B cell (primary cell): ENCODE results near the gene PHF12. TPM values are rescaled to one million over a fixed set of nuclear protein-coding genes. Genes with fewer than 3 reads are reported as not detected.

Experiments
- ATAC-seq: fragments of 200-7000 bp; cut with Tn5 transposase; one replicate; pipeline ENCODE4 v1.10.0; 2021; ENCODE audit warnings: low read depth, mild to moderate bottlenecking, moderate number of reproducible peaks, moderate library complexity
- CTCF ChIA-PET: fragments of 350-600 bp; sonication (Branson Sonifier 250); formaldehyde crosslinking; loops from one replicate; lab custom pipeline; 2021; ENCODE audit warnings: antibody characterized with exemption, inconsistent platforms; lab: Charles Lee
- POLR2A ChIA-PET: fragments of 350-600 bp; sonication (Branson Sonifier 250); formaldehyde crosslinking; loops from one replicate; lab custom pipeline; 2021; ENCODE audit warnings: antibody characterized with exemption; lab: Charles Lee
- DNase-seq: peaks from one replicate; pipeline ENCODE4 v3.0.0; 2013
- H2AFZ ChIP-seq: 2 replicates; pipeline ENCODE4 v1.6.1; 2012; ENCODE audit warnings: mild to moderate bottlenecking, low read depth, low read length; ENCODE audit not compliant: insufficient read depth, poor library complexity, severe bottlenecking
- H3K27ac ChIP-seq, 2 donors: 1 replicate in 1 of 2; 2 replicates in 1 of 2; pipeline ENCODE4 v1.5.1; 2012 to 2013; ENCODE audit warnings: low read length in 2 of 2, mild to moderate bottlenecking in 2 of 2, moderate library complexity in 1 of 2
- H3K27me3 ChIP-seq, 4 experiments: fragments of 200-600 bp in 1 of 4; sonication (generic) in 1 of 4; replicated peaks in 1 of 4; 1 replicate in 2 of 4; 2 replicates in 2 of 4; pipeline versions ENCODE4 v1.6.1 to v1.7.0; 2013 to 2016; ENCODE audit warnings: low read length in 3 of 4, mild to moderate bottlenecking in 2 of 4, mixed read lengths in 1 of 4, moderate library complexity in 1 of 4; ENCODE audit not compliant: insufficient read depth in 4 of 4, control insufficient read depth in 3 of 4; ENCODE audit errors: control extremely low read depth in 1 of 4
- H3K36me3 ChIP-seq, 2 experiments: replicated peaks in 1 of 2; 1 replicate in 1 of 2; 2 replicates in 1 of 2; pipeline versions ENCODE4 v1.6.1 to v1.7.1; 2013; ENCODE audit warnings: low read length in 1 of 2; ENCODE audit not compliant: insufficient read depth in 2 of 2, control insufficient read depth in 1 of 2; ENCODE audit errors: control extremely low read depth in 1 of 2, extremely low read depth in 1 of 2
- H3K4me1 ChIP-seq, 2 donors: fragments of 200-600 bp in 1 of 2; sonication (generic) in 1 of 2; 1 replicate in 1 of 2; 2 replicates in 1 of 2; pipeline versions ENCODE4 v1.5.1 to v1.6.1; 2013 to 2017; ENCODE audit warnings: low read length in 2 of 2; ENCODE audit not compliant: control insufficient read depth in 2 of 2, insufficient read depth in 2 of 2
- H3K4me2 ChIP-seq: replicated peaks from 2 replicates; pipeline ENCODE3; 2012; ENCODE audit warnings: mild to moderate bottlenecking, low read depth, low read length; ENCODE audit not compliant: poor library complexity, severe bottlenecking
- H3K4me3 ChIP-seq, 5 experiments: fragments of 200-600 bp in 1 of 5; sonication (generic) in 1 of 5; 1 replicate in 3 of 5; 2 replicates in 2 of 5; pipeline versions ENCODE4 v1.5.1 to v1.7.0; 2011 to 2016; ENCODE audit warnings: low read length in 4 of 5, mild to moderate bottlenecking in 4 of 5, low read depth in 2 of 5, control low read depth in 1 of 5, moderate library complexity in 1 of 5; ENCODE audit not compliant: insufficient read depth in 1 of 5; ENCODE audit errors: control extremely low read depth in 1 of 5, extremely low read depth in 1 of 5
- H3K79me2 ChIP-seq: fragments of 200-600 bp; sonication (generic); one replicate; pipeline ENCODE4 v1.6.0; 2016; ENCODE audit warnings: low read length; ENCODE audit not compliant: control insufficient read depth, insufficient read depth
- H3K9ac ChIP-seq: fragments of 200-600 bp; sonication (generic); 2 replicates; pipeline ENCODE4 v1.6.1; 2017; ENCODE audit warnings: mild to moderate bottlenecking, low read length, moderate library complexity
- H3K9me3 ChIP-seq, 3 donors: one replicate each; pipeline versions ENCODE4 v1.6.1 to v1.7.1; 2013; ENCODE audit warnings: low read length in 2 of 3; ENCODE audit not compliant: control insufficient read depth in 2 of 3, insufficient read depth in 1 of 3; ENCODE audit errors: control extremely low read depth in 1 of 3
- H4K20me1 ChIP-seq: 2 replicates; pipeline ENCODE4 v1.6.0; 2012; ENCODE audit warnings: mild to moderate bottlenecking, low read length; ENCODE audit not compliant: insufficient read depth, control insufficient read depth, poor library complexity, severe bottlenecking
- H3K27ac Mint-ChIP-seq: one replicate; pipeline ENCODE4 v1.8.0; 2021; ENCODE audit warnings: mixed read lengths
- H3K27me3 Mint-ChIP-seq: one replicate; pipeline ENCODE4 v1.8.0; 2021; ENCODE audit warnings: mixed read lengths
- H3K4me1 Mint-ChIP-seq: one replicate; pipeline ENCODE4 v1.8.0; 2021; ENCODE audit warnings: mixed read lengths
- H3K4me3 Mint-ChIP-seq: one replicate; pipeline ENCODE4 v1.8.0; 2021; ENCODE audit warnings: mixed read lengths
- H3K9me3 Mint-ChIP-seq: one replicate; pipeline ENCODE4 v1.8.0; 2022; ENCODE audit warnings: mixed read lengths; ENCODE audit not compliant: insufficient read depth
- CTCF ChIP-seq: fragments of 200-600 bp; IDR thresholded peaks from one replicate; pipeline ENCODE4 v1.8.0; 2022; ENCODE audit warnings: antibody characterized with exemption, mild to moderate bottlenecking
- EZH2 ChIP-seq: IDR thresholded peaks from 2 replicates; pipeline ENCODE4 v1.6.1; 2012; ENCODE audit warnings: borderline replicate concordance, low read depth, mild to moderate bottlenecking, moderate library complexity, low read length; ENCODE audit not compliant: insufficient read depth, poor library complexity, severe bottlenecking
- WGBS: methylation state at CpG from one replicate; pipeline ENCODE4 v1.1.5; 2013; ENCODE audit warnings: missing lambda C conversion rate; ENCODE audit not compliant: insufficient coverage; 5-methylcytosine and 5-hydroxymethylcytosine counted together
- intact Hi-C: fragments of 100-400 bp; cut with micrococcal nuclease; formaldehyde crosslinking; loops from one replicate; pipeline ENCODE4 v1.10.0; 2022
- polyA plus RNA-seq: library from polyadenylated mRNA; depleted of rRNA; stranded (reverse); fragments of >200 nt; gene quantifications from 2 replicates; pipeline ENCODE4 v1.2.3, GENCODE V29; 2012
- total RNA-seq, 2 donors: library from RNA; stranded (reverse); fragments of 120-200 nt in 1 of 2; gene quantifications; 1 replicate in 1 of 2; 2 replicates in 1 of 2; pipeline versions ENCODE4 v1.2.3 to v1.2.4, GENCODE V29; 2013 to 2022

Gene PHF12
- total and polyA plus RNA-seq, 2 donors (not counting 1 experiment from before 2014, with no cell fraction given) = 116 to 140 TPM

- ChIA-PET POLR2A (no interaction called here), CTCF (interaction anchor here (0.7 to 4.6 kb wide), 4 partner anchors 9 to 192 kb away, joined by 4 to 58 read pairs (median 20); no protein-coding TSS in a partner anchor)
- peaks cover 9% of the 10 kb centered on the region for H4K20me1 ChIP-seq
- no peak for TF ChIP-seq CTCF
- TF ChIP-seq EZH2 = no peak
- Mint-ChIP-seq H3K27me3 (no peaks in the 10 kb centered on the region), H3K27ac (no peak overlapping the region), H3K9me3 (no peaks in the 10 kb centered on the region), H3K4me1 (no peaks in the 10 kb centered on the region), H3K4me3 (no peak overlapping the region)
- DNase-seq (no peak), ATAC-seq (no peak)
- no peak overlapping the region for H2AFZ ChIP-seq
- no peaks in the 10 kb centered on the region for H3K9me3 ChIP-seq
- no peaks in the 10 kb centered on the region for H3K36me3 ChIP-seq
- no peaks in the 10 kb centered on the region for H3K27me3 ChIP-seq
- WGBS = 100% methylated on average over 2 of the region's 2 CpGs
- peaks cover 20% of the 10 kb centered on the region for H3K79me2 ChIP-seq
- H3K27ac ChIP-seq = no peak overlapping the region
- H3K4me1 ChIP-seq = peaks cover 8 to 12% of the 10 kb centered on the region in 2 donors
- intact Hi-C loops = loop anchor here (5.0 to 10.0 kb wide), 3 partner anchors 113 to 610 kb away; partner anchors contain the start of genes ABHD15, FAM222B, POLDIP2 and TP53I13
- no peak overlapping the region for H3K4me2 ChIP-seq
- no peak overlapping the region for H3K4me3 ChIP-seq
- H3K9ac ChIP-seq = no peak overlapping the region
Observed at GRCh38 chr17:28954886-28955285, 3.6 kb upstream of the PHF12 start.

GRCh38 chr17:28953444-28954118 is 2.3 kb upstream of the PHF12 start:
- Mint-ChIP-seq H3K9me3 (no peaks in the 10 kb centered on the region), H3K27me3 (no peaks in the 10 kb centered on the region), H3K27ac (no peak overlapping the region), H3K4me1 (peaks cover 5% of the 10 kb centered on the region), H3K4me3 (no peak overlapping the region)
- no peak overlapping the region for H3K4me3 ChIP-seq
- H3K27ac ChIP-seq = peak overlapping the region; percentile 57 to 66
- no peaks in the 10 kb centered on the region for H3K36me3 ChIP-seq
- DNase-seq (peak; percentile 72), ATAC-seq (no peak)
- POLR2A ChIA-PET = interaction anchor here (1.0 to 1.4 kb wide), 2 partner anchors 203 to 309 kb away, joined by 4 to 7 read pairs; partner anchors contain the start of gene BLTP2
- no peaks in the 10 kb centered on the region for H3K27me3 ChIP-seq
- no peak overlapping the region for H3K9ac ChIP-seq
- intact Hi-C loops = loop anchor here (1.0 to 10.0 kb wide), 5 partner anchors 111 to 611 kb away; partner anchors contain the start of genes ABHD15, BLTP2, FAM222B and POLDIP2
- TF ChIP-seq CTCF = peak; percentile 92
- no peak for TF ChIP-seq EZH2
- H2AFZ ChIP-seq = peak overlapping the region; percentile 40
- peaks cover 12% of the 10 kb centered on the region for H4K20me1 ChIP-seq
- CTCF ChIA-PET = interaction anchor here (0.5 to 4.6 kb wide), 29 partner anchors 10 to 618 kb away, joined by 3 to 58 read pairs (median 5); partner anchors contain the start of genes BLTP2, IFT20, MYO18A and NEK8
- no peaks in the 10 kb centered on the region for H3K9me3 ChIP-seq
- peaks cover 31% of the 10 kb centered on the region for H3K79me2 ChIP-seq
- WGBS = 30% methylated on average over 4 of the region's 5 CpGs
- peaks cover 11 to 15% of the 10 kb centered on the region in 2 donors for H3K4me1 ChIP-seq
- H3K4me2 ChIP-seq = peak overlapping the region; percentile 88
